UCSD-AML1 (cell line): ENCODE measurements around the gene HORMAD1.
"Not testable (repeated sequence)": the region's sequence is repeated elsewhere in the genome, so short reads cannot be mapped to it uniquely, and the experiment has no call there.

Experiments
- DNase-seq: peaks from one replicate; lab custom pipeline; 2025; ENCODE audit not compliant: unreplicated experiment; lab: John Stamatoyannopoulos, UW

The HORMAD1 gene

DNA sequence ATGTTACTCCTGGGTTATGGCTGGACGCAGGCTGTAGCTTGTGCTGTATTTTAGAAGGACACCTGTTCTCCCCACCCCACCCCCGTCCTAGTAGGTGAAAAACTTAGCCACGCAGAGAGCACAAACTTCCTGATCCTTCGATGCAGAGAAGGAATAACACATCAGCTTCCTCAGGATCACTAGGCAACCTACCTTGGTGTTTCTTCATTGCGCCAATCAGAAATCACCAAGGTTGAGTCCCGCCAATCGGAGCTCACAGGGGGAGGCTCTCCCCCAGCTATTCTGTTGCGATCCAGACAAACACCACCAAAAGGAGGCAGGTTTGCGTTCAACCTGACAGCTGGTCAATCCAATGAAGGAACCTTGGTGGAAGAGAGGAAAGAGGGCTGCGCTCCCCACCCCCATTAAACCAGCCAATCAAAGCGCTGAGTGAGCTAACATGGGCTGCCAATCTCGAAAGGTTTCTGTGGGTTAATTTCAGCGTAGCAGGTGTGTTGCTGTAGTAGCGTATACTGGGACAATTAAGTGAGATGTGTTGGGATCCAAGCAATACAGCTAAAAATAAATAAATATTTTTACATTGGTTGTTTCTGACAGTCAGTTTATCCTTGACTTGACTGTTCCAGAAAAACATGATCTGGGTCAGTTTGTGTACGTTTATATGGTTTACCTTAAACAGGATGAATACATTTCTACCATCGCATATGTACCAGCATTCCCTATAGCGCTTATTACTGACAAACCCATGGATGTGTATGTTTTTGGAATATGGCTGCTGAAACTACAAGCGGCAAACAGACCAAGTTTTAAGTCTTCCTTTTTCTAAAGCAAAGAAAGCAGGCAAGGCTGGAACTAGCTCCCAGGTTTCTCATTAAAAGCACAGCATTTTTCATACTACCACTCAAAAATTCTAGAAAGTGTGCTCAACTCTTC lies 23.4 kb downstream of the HORMAD1 start, which contains the start of gene GOLPH3L:
Gene GOLPH3L, minus strand, starts transcription at position 160 of the 933 bp plus-strand sequence. CDS start 2,316 bp downstream, outside the sequence.
- peak; percentile 91 for DNase-seq

DNA sequence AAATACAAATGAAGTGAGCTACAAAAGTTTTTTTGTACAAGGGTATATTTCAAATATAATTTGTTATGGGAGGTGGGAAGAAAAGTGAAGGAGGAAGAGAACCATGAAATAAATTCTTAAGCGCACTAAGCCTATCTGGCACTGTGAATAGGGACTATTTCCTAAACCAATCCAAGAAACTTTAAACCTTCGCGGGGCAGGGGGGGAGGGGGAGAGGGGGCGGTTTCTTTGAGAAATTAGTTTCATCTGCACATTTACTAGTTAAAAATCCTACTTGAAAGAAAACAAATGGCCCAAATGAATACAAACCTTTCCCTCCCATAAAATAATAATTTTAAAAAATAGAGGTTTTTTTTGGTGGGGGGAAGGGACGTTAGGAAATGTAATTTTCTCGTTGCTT lies 24.1 kb downstream of the HORMAD1 start:
- DNase-seq = no peak

DNA sequence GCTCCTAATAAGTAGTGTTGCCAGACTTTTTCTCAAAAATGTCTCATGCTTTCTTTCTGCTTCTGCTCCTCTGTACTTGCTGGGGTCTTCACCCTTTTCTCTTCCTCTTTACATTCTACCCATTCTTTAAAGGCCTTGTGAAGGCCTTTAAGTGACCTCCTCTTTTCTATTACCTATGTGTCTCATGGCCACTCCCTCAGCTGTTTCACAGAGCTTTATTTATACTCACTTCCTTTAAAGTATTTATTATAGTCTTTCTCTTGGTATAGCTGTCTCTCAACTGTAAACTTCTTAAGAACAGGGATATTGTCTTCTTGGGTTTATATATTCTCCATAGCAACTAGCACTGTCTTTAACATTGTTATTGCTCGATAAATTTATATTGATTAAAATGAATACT lies 24.5 kb downstream of the HORMAD1 start:
- no peak for DNase-seq

DNA sequence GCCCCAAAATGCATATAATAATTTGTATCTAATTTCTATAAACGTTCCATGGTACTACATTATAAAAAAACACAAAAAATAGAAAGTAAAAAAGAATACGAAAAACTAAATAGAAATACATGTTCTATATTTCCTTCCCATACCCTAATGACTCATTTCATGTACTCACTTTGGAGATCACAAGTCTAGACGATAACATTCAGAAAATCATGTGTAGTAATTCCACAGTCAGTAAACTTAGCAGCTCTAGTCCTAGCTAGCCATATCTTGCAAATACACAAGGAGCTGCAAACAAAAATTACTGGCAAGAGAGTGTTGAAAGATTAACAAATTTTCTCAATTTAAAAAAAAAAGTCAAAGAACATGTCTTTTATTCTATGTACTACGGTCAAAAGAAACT lies 25.1 kb downstream of the HORMAD1 start:
- DNase-seq = no peak

DNA sequence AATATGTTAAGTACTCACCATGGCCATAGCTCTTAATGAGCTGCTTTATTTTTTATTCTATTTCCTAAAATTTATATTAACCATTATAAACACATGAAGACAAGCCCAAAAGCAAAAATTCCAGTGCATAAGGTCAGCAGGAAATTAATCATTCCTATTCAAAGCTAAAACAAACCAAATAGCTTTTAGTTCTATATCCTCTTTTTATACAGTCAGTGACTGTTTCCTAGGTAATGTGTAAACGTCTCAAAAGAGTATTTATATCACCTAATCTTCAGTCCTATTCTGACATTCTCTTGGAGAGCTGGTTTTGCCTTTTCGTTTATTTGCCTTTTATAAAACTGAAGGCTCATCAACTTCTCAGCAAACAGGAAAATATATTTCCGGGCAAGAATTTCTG lies 28.0 kb downstream of the HORMAD1 start:
- no peak for DNase-seq

DNA sequence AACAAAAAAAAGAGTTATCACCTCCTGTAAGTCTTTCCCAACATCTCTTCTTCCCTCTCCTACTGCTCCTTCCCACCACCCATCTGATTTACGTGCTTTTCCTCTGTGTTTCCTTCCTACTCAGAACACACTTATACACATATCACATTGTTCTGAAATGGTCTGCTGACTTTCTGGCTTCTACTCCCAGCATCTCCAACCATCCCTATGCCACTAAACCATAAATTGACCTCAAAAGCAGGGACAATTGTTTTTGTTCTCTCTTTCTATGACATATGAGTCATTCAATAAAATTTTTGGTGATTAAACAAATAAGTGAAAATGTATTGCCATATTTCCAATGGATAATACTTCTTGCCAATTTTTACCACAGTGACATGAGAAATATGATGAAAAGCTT lies 31.9 kb downstream of the HORMAD1 start:
- no peak for DNase-seq

DNA sequence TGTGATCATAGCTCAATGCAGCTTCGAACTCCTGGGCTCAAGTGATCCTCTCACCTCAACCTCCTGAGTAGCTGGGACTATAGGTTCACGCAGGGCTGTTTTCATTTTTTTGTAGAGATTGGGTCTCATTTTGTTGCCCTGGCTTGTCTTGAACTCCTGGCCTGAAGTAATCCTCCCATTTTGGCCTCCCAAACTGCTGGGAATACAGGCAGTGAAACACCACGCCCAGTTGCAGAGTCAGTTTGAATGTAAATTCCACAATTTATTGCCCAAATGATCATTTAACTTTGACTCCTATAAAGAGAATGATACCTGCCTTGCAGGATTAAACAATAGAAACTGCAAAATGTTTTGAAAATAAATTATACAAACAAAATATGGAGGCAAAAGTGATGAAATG lies 34.4 kb downstream of the HORMAD1 start:
- no peak for DNase-seq

DNA sequence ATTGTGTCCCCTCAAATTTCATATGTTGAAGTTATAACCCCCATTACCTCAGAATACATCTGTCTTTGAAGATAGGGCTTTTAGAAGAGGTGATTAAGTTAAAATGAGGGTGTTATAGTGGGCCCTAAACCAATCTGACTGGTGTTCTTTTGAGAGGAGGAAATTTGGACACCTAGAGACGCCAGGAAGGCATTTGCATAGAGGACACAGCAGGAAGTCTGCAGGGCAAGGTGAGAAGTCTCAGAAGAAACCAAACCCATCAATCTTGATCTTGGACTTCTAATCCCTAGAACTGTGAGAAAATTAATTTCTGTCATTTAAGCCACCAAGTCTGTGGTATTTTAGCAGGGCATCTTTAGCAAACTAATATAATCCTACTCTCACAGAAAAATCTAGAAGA lies 36.8 kb downstream of the HORMAD1 start:
- DNase-seq = no peak

DNA sequence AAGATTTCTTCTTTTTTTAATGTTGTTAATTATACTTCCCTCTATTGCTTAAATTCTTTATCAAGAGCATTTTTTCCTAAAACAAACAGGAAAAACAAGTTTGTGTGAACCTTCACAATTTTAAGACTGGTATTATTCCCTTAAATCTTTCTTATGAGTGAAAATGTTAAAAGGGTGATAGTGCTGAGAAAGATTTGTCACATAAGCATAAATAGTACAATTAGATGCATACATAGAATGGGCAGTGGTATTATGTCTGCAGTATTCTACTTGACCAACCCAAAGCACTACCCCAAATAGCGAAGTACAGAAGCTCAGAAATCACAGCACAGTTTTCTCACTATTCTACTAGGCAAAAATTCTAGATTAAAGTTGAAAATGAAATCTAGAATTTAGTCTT lies 41.7 kb downstream of the HORMAD1 start:
- DNase-seq = no peak

DNA sequence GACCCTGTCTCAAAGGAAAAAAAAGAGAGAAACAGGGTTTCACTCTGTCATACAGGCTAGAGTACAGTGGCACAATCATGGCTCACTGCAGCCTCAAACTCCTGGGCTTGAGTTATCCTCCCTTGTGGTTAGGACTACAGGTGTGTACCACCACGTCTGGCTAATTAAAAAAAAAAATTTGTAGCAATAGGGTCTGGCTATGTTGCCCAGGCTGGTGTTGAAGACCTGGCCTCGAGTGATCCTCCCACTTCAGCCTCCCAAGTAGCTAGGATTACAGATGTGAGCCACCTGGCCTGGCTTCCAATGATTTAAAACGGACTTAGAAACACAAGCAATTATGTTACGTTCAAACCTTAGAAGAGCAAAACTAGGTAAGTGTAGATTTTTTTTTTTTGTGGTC lies 45.8 kb downstream of the HORMAD1 start:
- DNase-seq = no peak

DNA sequence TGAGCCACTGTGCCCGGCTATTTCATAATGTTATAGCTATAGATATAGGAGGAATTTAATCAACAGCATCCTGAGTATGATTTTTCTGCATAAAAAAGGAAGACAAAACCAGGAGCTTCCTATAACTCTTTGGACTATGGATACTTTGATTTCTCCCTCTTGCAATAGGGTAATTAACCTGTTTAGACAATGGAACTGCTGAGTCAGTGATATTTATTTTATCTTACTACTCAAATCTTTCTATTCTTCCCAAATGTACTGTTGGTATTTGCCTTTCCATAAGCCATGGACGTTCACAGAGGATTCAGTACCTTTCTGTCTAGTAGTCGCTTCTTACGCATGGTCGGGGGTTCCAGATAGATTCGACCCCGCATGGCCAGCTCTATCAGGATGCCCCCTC lies 57.4 kb downstream of the HORMAD1 start:
- DNase-seq = no peak

DNA sequence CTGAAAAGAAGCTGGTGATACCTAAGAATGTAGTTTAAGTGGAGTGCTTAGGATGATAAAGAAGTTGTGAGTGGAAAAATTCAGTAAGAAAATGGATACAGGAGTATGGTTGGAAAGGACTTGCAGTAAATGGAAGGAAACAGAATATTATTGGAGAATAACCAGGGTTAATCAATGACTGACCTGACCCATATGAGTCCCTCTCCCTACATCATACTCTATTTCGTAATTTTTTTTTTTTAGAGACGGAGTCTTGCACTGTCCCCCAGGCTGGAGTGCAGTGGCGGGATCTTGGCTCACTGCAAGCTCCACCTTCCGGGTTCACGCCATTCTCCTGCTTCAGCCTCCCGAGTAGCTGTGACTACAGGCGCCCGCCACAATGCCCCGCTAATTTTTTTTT lies 57.9 kb downstream of the HORMAD1 start:
- no peak for DNase-seq

DNA sequence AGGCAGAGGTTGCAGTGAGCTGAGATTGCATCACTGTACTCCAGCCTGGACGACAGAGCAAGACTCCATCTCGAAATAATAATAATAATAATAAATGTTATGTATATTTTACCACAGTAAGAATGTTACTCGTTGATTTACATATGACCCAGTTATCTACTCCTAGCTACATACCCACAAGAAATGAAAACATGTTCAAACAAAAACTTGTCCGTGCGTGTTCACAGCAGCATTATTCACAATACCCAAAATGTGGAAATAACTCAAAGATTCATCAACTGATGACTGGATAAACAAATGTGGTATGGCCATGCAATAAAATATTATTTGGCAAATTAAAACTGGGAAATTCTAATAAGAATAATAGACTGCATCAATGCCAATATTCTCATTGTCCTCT lies 59.5 kb downstream of the HORMAD1 start:
- DNase-seq = no peak

DNA sequence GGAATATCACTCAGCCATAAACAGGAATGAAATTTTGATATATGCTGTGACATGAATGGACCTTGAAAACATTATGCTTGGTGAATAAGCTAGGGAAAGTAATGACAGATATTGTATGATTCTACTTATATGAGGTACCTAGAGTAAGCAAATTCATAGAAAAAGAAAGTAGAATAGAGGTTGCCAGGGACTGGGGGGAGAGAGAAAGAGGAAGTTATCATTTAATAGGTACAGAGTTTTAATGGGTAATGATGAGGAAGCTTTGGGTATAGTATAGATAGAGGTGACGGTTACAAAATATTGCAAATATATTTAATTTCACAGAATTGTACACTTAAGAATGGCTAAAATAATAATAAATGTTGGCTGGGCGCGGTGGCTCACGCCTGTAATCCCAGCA lies 60.1 kb downstream of the HORMAD1 start:
- no peak for DNase-seq

DNA sequence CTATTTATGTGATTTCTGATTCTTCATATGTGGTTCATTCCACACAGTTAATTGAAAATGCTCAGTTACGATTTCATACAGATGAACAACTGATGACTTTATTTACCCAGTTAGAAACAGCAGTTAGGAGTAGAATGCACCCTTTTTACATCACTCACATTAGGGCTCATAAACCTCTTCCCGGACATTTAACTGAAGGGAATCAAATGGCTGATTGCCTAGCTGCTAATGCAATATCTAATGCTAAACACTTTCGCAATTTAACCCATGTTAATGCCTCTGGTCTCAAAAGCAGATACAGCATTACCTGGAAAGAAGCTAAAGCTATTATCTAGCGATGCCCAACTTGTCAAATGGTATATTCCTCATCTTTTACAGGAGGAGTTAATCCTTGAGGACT lies 63.6 kb downstream of the HORMAD1 start:
- DNase-seq = not testable (repeated sequence)

DNA sequence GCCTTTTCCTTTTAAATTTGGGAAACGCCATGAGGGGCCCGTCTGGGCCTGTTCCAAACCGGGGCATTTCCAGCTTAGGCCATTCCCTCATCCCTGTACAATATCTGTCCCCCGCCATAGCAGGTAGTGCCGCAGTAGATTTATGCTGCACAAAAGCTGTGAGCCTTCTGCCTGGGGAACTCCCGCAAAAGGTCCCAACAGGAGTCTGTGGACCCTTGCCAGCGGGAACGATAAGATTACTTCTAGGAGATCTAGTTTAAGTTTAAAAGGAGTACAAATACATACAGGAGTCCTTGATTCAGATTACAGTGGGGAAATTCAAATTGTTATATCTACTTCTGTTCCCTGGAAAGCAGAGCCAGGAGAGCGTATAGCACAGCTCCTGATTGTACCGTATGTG lies 66.1 kb downstream of the HORMAD1 start:
- not testable (repeated sequence) for DNase-seq

DNA sequence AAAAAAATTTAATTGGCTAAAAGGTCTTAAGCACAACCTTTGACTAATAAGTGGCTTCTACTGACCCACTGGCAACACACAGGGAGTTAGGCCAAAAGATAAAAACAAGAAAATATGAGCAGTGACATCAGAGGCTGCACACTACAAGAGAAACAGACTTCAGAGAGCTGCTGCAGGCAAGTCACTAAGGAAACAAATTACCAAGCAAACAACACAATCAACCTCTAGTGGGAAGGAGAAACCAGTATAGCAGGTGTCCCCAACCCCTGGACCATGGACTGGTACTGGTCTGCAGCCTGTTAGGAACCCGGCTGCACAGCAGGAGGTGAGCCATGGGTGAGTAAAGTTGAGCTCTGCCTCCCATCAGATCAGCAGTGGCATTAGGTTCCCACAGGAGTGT lies 70.5 kb downstream of the HORMAD1 start:
- no peak for DNase-seq

DNA sequence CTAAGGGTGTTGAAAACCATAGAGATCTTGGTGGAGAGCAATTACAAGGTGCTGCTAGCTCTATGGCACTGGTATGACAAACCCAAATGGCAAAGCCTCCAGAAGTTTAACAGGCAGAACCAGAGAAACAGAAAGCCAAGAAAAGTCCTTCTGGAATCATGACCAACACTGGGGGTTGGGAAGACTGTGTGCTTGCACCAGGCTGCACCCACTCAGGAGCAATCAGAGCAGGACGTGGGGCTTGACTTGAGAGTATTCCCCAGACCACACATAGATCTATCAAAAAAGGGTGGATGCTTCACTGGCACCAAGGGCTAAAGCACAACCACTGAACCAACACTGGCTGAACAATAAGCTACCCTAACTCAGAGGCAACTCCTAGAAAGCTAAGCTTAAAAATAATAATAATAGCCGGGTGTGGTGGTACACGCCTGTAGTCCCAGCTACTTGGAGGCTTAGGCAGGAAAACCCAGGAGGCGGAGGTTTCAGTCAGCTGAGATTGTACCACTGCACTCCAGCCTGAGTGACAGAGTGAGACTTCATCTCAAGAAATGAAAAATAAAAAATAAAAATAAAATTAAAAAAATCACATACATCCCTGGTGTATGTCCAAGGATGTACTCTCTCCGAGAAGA lies 71.1 kb downstream of the HORMAD1 start:
- DNase-seq = no peak
